Uterus (tissue), 2 donors: ENCODE results near the gene ARHGAP45.

Experiments used
- POLR2A ChIP-seq, 2 donors: fragments of 450-650 bp; IDR thresholded peaks; one replicate each; pipeline ENCODE4 v1.6.1; 2016; ENCODE audit warnings: antibody characterized with exemption in 2 of 2, mild to moderate bottlenecking in 1 of 2, moderate library complexity in 1 of 2
- TF ChIP-seq, protein P1 (sequence below), 4 experiments: fragments of 200-600 bp in 2 of 4; fragments of 450-650 bp in 2 of 4; sonication (generic) in 2 of 4; IDR thresholded peaks; one replicate each; pipeline ENCODE4 v1.5.1; 2016 to 2019; ENCODE audit warnings: antibody characterized with exemption in 4 of 4, mild to moderate bottlenecking in 2 of 4, moderate library complexity in 1 of 4

DNA sequence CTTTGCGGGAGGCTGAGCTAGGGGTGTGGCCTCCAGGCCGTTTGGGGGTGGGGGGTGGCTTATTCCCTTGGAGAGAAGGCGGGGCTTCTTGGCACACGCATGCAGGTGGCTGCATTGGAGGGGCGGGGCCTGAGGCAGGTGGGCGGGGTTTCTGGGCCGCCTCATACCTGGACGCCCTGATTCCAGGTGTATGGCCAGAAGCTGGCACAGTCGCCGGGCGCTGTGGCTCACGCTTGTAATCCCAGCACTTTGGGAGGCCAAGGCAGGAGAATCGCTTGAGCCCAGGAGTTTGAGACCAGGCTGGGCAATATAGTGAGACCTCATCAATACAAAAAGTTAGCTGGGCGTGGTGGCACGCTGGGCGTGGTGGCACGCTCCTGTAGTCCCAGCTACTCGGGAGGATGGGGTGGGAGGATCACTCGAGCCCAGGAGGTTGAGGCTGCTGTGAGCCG is 19.2 kb upstream of the ARHGAP45 start:
- TF ChIP-seq, protein P1, sequence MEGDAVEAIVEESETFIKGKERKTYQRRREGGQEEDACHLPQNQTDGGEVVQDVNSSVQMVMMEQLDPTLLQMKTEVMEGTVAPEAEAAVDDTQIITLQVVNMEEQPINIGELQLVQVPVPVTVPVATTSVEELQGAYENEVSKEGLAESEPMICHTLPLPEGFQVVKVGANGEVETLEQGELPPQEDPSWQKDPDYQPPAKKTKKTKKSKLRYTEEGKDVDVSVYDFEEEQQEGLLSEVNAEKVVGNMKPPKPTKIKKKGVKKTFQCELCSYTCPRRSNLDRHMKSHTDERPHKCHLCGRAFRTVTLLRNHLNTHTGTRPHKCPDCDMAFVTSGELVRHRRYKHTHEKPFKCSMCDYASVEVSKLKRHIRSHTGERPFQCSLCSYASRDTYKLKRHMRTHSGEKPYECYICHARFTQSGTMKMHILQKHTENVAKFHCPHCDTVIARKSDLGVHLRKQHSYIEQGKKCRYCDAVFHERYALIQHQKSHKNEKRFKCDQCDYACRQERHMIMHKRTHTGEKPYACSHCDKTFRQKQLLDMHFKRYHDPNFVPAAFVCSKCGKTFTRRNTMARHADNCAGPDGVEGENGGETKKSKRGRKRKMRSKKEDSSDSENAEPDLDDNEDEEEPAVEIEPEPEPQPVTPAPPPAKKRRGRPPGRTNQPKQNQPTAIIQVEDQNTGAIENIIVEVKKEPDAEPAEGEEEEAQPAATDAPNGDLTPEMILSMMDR (IDR thresholded peaks at IDR 0.05), result no peak
- no peak for TF ChIP-seq POLR2A (IDR thresholded peaks at IDR 0.05)
